Activated CD4-positive, alpha-beta T cell treated with anti-CD3 and anti-CD28 coated beads, Interleukin-2, amount 50 U/mL, for 24 hours (primary cell): Measurements from ENCODE around the gene PPP2R2C.

Experiments
- DNase-seq, 2 donors: peaks; one replicate each; pipeline ENCODE4 v3.0.0-alpha.2; 2020; ENCODE audit warnings: low read depth in 1 of 2, low spot score in 1 of 2

PPP2R2C gene

DNA sequence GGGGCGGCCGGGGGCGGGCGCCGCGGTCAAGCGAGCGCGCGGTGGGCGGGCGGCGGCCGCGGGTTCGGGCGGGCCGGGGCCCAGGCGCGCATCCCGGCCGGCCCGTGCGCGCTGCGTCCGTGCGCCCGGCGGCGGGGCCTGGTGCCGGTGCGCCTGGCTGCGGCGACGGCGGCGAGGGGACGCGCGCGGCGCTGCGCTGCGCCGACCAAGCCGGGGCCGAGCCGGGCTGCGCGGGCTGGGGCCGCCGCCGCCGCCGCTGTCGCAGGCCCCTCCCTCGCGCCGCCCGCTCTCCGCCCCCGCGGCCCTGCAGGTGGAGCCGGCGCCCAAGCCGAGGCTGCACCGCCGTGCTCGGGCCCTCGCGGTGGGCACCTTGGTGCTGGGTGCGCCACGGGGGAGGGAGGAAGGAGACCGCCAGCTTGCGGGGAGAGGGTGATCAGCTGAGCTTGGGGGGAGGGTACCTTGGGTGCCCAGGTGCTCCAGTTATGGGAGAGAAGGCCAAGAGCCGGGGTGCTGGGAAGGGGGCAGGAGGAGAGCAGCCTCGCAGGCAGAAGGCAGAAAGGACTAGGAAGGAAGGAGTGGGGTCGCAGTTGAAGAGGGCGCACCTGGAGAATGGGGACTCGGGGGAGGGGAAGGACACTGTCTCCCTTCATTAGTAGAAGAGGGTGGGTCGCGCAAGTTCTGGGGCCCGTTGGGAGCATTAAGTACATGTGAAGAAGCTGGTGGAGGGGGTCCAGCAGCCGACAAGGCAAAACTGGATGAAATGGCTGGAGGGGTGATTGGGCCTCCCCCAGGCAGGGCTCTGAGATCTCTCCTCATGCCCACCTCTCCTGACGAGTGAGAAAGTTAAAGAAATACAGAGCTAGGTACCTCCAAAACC, at the start of gene PPP2R2C:
Gene PPP2R2C, minus strand, starts transcription at position 228 of the 877 bp plus-strand sequence. CDS start 385 bp downstream, outside the sequence.
- DNase-seq = no peak

DNA sequence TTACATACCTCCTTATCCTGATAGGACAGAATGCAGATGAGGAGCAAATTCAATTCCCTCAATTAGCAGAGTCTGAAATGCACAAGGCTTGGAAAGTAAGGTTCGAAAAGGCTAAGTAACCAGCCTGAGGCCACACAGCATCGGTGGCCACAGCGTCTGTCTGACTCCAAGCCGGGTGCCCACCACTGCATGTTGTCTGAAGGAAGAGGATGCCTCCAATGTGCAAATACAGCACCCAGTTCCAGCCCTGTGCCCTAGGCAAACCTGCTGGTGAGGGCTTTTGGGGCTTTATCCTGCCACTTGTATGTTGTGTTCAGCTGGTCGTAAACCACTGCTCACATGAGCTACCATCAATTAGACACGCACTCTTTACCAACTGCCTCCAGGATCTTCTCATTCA, 48.6 kb upstream of the PPP2R2C start:
- DNase-seq = no peak

DNA sequence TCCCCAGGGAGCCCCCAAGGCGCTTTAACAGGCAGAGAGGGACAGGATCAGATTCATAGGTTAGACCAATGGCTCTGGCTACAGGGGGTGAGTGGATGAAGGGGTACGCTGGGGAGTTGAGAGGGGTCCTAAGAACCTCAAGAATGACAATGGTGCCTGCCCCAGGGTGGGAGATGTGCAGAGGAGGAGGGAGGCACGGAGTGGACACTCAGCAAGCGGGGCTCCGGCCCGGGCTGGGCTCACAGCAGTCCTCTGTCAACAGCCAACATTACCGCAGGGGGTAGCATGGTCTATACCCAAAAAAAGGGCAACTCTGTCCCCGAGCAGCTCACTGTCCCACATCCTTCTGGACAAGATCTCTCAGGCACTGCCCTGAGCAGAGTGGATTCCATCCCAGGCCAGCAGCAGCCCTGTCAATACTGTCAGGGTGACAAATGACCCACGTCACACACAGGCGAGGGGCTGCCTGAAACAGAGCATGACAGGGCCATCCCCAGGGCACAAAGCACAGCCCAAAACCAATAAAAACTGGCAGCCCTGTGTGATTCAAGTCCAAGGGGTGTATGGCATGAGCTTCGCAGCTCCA, 47.7 kb upstream of the PPP2R2C start:
- DNase-seq = no peak

DNA sequence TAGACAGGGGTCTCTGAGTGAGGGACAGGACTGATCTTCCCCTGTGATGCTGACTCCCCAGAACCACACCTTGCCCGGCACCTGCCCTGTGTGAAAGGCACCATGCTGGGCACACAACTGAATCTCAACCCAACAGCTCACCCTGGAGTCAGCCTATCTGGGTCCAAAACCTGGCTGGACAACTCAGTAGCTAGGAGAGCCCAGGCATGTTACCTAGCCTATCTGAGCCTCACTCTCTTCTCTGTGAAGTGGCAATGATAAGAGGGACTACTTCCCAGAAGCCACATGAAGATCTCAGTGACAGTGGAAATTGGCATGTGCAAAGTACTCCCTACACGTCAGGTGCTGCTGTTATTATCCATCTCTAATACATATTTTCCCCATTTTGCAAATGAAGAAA, 44.8 kb upstream of the PPP2R2C start:
- no peak for DNase-seq

DNA sequence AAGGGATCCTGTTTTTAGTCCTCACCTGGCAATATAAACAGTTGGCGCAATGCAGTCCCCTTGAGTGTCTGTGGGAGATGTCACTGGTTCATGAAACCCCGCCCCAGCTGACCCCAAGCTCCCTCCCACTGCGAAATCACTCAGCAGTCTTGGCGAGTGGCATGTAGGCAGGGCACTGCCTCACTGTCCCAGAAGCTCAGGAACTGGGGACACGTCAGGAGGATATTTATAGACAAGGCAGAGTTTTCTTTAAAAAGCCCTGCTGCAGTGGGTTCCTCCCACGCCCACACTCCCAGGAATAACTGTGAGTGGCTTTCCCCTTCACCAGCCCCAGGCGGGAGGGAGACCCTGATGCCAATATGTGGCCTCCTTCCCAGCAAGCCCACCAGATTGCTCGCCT, 44.3 kb upstream of the PPP2R2C start:
- no peak for DNase-seq

DNA sequence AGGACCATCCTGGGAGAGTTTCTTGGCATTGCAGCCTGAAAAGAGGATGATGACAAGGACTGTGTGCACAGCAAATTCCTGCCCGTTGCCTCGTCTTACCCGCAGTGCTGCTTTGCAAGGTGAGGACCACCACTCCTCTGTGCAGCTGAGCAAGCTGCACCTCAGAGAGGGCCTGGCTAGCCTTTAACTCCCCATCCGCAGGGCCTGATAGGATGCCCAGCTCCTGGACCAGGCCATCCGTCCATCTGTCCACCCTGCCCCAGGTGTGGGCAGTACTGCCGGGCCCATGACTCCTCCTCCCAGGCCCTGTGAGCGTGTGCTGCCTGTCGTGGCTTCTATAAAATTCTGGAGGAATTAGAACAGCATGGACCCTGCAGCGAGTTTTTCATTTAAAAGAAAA, 43.9 kb upstream of the PPP2R2C start:
- no peak for DNase-seq

DNA sequence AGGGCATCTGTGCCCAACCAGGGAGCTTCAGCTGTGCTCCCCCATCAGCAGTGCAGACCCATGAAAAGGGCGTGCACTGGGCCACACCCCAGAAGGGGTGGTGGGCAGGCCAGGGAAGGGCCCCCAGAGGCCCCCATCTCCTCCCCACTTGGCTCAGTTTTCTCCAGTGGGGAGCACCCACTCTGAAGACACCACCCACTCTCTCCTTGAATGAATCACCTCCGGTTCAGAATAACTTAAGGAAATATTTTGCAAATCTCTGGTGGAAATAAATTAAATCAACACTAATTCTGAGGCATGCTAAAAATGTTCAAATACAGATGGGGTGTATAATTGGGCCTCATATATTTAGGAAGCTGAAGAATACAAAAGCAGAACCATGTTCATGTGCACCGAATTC, 41.3 kb upstream of the PPP2R2C start:
- DNase-seq = no peak

DNA sequence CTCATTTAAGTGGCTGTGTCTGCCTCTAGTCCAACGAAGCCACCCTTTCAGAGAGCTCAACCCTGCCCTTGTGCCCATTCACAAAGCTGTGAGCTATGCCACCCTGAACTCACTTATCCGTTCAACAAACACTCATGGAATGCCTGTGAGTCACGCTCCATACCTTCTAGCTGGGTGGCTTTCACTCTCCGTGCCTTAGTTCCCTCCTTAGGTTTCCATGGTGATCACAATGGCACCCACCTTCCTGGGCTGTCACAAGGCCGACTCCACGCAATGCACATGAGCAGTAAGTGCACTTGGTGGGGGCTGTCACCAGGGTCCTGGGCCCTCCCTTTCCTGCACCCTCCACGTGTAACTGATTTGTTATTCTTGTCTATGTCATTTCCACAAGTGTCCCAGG, 37.2 kb upstream of the PPP2R2C start:
- DNase-seq = no peak

DNA sequence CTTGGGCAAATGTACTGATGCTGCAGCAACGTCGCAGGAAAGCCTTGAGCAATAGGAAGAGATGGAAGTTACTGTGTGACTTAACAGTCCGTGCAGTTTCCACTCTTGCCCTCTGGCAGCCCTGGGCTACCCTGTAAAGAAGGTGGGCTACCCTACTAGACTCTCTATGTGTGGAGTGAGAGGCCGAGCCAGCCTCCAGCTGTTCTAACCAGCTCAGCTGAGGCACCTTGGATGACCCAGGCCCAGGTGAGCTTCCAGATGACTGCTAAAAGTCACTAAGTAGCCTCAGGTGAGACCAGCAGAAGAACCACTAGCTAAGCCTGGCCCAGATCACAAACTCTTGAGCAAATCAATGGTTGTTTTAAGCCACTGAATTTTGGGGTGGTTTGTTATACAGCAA, 34.9 kb upstream of the PPP2R2C start:
- no peak for DNase-seq

DNA sequence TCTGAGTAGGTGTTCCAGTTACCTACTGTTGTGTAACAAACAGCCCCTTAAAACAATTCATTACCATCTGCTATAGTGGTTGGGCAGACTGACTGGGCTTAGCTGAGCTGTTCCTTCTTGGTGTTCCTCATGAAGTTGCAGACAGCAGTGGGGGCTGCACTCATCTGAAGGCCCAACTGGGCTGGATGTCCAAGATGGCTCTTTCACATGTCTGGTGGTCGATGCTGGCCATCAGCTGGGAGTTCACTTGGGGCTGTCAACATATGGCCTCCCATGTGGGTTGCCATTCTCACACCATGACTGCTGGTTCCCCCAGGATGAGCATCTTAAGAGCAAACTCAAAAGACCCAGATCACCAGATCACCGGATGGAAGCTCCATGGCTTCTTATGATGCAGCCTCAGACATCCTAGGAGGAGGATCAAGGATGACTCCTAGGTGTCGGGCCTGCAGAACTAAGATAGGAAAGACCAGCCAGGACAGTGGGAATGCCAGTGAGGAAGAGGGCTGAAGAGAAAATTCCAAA, 34.3 kb upstream of the PPP2R2C start:
- DNase-seq = no peak

DNA sequence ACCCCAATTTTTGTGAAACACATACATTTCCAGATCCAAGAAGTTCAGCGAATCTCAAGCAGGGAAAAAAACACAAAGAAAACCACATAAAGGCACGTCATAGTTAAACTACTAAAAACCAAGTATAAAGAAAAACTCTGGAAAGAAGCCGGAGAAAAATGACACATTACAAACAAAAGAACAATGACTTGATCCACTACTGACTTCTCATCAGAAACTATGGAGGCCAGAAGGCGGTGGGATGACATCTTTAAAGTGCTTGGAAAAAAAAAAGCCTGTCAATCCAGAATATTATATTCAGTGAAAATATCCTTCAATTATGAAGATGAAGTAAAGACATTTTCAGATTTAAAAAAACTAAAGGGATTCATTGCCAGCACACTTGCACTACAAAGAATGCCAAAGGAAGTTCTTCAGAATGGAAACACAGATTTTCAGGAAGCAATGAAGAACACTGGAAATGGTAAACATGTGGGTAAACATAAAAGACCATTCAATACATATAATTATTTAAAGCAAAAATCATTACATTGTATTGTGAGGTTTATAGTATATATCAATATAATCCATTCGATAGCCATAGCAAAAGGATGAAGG, 32.6 kb upstream of the PPP2R2C start:
- DNase-seq = no peak

DNA sequence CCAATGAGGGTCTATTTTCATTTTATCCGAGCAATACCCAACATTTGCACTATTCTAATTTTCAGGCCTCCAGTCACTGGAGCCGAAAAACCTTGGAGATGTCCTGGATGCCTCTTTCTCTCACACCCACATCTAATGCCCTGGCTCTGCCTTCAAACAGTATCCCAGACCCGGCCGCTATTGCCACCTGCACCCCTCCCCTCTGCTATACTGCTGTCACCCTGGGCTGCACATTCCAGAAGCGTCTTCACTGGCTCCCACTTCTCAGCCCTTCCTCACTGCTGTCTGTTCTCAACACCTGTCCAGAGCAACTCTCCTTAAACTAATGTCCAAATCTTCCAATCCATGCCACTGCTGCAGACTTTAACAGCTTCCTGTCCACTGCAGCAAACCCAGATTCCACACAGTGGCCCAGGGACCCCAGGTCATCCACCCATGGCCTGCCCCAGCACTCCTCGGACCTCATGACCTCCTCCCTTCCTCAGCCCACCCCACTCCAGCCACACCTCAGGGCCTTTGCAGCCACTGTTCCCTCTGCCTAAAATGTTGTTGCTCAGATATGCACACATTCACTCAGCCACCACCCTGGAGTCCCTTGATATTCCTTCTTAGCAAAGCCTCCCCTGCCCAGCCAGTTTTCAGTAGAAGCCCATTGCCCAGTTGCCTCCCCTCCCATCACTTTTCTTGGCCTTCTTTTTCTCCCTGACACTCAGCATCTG, 30.5 kb upstream of the PPP2R2C start:
- DNase-seq = no peak

DNA sequence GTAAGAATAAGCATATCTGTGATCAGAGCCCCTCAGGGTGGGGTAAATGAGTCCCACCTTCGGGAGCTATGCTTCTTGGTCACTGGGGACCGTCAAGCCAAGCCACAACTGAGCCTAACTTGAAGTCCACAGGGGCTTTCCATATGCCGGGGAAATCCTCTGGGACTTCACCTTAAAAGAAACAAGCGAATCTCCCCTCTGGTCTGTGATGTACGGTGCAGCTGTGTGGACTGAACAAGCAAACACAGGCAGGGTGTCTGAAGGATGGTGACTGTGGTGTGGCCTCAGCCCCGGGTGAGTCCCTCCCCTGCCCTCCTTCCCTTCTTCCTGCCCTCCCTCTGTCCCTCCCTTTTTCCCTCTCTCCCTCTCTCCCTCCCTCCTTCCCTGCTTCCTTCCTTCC, 29.7 kb upstream of the PPP2R2C start:
- no peak for DNase-seq

DNA sequence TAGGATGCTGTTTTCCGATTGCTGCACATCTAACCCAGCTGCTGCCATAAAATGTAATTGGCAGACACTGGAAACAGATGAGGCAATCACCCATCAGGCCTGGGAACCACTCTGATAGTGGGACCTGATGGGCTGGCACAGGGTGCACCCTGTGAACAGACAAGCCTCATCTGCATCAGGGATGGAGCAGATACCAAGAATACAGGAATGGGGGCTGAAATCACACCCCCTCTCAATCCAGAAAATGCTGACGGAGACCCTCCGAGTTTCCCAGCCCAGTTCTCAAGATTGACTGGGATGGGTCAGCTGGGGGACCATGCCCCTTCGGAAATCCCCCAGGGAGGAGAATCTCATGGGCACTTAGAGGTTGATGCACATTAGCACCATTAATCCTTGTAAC, 28.8 kb upstream of the PPP2R2C start:
- DNase-seq = no peak

DNA sequence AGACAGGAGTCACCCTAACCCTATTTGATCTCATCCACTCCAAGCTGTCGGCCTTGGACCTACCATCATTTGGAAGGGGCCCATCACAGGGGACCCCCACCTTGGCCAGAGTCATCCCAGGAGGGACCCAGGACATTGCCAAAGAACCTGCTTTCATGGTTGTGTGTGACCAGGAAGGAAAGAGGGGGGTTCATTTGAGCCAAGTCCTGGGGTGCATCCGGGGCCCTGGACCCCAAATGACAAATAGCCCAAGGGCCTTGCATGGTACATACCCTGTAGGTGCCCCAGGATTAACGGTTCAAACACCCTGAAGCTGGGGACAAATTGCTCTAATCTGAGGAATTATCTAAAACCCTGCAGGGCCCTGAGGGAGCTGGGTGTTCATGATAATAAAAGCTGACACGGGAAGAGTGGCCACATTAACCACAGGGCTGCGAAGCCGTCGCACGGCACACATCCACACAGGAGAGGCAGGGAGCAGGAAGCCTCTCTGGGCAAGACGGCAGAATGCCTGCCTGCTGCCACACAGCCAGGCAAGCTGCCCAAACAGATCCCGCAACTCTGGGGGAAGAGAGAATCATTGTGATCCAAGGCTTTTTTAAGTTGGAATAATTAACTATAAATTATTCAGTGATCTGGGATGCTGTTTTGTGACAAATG, 28.2 kb upstream of the PPP2R2C start:
- DNase-seq = no peak

DNA sequence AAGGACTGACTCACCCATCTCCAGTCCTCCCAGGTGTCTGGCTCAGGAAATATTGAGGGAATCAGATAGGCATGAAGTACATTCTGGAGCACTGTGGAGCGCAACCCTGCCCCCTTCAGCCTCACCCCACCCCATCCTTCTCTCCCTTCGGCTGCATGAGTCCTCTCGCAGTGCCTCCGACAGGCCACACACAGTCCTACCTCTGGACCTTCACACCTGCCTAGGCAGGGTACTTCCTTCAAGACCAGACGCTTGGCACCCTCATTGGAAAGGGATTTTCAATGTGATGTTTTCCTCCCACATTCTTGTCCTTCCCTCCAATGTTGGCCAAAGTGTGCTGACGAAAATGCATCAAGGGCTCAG, 26.8 kb upstream of the PPP2R2C start:
- no peak for DNase-seq

DNA sequence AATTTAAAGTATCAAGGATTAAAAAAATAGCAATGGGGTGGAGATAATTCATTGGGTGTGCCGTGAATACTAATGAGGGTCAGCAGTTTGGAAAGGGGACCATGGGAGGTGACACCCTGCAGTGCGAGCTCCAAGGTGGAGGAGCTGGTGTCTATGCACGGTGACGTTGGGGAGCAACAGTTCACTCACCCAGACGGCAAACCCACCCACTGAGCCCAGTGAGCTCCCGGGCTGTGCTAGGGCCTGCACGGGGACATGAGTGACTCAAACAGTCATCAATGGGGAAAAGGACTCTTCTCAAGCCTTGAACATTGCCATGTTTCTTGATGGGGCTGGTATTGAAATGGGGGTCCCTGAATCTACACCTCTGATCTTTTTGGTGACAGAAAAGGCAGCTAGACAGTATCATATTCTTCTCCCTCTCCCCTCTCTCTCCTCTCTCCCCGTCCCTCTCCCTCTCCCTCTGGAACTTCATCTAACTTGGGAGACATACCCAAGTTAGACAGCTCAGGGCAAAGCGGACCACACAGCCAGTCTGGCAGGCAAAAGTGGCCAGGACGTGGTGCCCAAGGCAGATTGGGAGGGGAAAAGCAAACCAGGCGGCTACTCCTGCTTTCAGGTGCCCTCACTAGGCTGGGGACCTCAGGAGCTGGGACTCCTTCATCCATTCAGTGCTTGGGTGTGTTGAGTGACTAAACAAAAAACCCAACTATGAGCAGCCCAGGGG, 26.3 kb upstream of the PPP2R2C start:
- DNase-seq = no peak

DNA sequence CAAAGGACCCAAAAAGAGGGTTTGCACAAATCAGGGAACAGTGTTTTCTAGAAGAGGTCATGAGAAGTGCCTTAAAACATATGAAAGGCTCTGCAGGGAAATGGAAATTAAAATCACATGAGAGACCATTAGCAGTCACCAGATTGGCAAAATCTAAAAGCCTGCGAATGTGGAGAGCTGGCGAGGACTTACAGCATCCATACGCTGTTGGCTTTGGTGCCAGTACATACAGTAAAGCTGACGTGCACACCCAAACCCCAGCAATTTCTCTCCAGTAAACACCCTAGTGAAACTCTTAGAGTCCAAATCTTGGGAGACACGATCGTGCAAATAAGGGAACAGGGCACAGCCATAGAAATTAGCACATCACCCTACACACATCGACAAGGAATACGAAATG, 25.4 kb upstream of the PPP2R2C start:
- DNase-seq = no peak

DNA sequence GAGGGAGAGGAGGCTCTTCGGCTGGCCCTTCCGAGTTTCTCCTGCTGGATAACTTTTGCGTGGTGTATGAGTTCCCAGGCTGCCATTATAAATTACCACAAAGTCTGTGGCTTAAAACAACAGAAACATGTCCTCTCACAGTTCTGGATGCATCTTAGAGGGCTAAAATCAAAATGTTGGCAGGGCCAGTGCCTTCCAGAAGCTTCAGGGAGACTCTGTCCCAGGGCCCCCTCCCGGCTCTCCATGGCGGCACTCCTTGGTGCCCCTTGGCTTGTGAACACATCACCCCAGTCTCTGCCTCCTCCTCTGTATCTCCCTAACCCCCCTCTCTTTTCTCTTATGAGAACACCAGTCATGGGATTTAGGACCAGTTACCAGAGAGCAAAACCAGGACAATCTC, 23.3 kb upstream of the PPP2R2C start:
- no peak for DNase-seq

DNA sequence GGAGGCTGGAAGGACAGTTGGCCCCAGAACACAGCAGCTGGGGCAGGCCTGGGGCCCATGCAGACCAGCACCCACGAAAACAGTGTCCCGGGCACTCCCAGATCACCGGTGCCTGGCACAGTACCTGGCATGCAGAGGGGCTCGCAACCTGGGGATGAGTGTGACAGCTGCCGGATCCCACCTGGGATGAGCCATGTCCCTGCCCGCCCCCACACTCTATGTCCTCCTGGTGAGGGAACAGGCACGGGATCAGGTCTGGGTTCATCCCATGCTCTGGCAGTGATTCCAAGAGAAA, 22.8 kb upstream of the PPP2R2C start:
- DNase-seq = no peak
